DMS153 treated with DMSO at 0.1 percent for 48 hours (cell line): ENCODE measurements around the gene NDUFS5.
"Not testable (repeated sequence)": the region's sequence is repeated elsewhere in the genome, so short reads cannot be mapped to it uniquely, and the experiment has no call there.

ENCODE experiments used
- DNase-seq: peaks from one replicate; lab custom pipeline; 2025; ENCODE audit not compliant: unreplicated experiment; lab: John Stamatoyannopoulos, UW

NDUFS5 gene

GRCh38 chr1:39026051-39026865 is at the start of gene NDUFS5:
NDUFS5 (plus strand) TSS chr1:39026350; CDS start chr1:39028725, 2,375 bp downstream.
- peak; percentile 97 for DNase-seq

DNA sequence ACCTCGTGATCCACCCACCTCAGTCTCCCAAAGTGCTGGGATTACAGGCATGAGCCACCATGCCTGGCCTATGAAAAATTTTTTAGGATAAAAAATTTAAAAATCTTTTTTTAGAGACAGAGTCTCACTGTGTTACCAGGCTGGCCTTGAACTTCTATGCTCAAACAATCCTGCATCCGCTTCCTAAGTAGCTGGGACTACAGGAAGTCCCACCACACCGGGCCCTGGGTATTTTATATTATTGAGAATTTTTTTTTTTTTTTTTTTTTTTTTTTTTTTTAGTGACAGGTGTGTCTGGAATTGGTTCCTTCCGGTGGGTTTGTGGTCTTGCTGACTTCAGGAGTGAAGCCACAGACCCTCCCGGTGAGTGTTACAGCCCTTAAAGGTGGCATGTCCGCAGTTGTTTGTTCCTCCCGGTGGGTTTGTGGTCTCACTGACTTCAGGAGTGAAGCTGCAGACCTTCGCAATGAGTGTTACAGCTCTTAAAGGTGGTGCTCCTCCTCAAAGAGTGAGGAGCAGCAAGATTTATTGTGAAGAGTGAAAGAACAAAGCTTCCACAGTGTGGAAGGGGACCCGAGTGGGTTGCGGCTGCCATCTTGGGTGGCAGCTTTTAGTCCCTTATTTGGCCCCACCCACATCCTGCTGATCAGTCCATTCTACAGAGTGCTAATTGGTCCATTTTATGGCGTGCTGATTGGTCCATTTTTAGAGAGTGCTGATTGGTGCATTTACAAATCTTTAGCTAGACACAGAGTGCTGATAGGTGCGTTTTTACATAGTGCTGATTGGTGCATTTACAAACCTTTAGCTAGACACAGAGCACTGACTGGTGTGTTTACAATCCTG is 48.5 kb upstream of the NDUFS5 start:
- not testable (repeated sequence) for DNase-seq

DNA sequence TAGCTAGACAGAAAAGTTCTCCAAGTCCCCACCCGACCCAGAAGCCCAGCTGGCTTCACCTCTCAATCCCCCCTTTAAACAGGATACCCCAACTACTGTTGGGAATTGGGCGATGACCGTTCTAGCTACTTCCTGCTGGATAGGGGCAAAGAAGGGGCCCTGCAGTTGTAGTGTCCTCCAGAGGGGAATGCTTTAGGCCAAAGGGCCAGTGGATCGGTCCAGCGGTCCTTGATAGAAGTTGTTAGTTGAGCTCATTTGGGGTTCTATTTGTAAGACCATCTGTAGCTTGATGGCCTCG is 48.0 kb upstream of the NDUFS5 start:
- not testable (repeated sequence) for DNase-seq

- DNase-seq, result not testable (repeated sequence)
Observed at GRCh38 chr1:38979380-38979779, 46.8 kb upstream of the NDUFS5 start.

DNA sequence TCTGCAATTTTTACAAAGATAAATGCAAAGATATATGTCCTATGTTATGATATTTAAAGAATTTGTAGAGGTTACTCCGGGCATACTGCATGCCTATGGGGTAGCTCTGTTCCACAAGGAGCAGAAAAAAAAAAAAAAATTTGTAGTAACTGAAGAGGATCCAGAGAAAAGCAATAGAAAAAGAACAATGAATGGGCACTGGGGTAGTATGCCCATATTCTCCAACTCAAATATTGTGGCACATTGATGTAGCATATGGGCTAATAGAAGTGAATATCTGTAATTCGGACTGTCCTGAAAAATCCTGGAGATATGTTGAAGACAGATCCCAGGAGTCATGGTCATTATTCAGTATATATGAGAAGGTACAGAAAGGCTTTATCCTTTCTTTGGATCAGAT is 36.2 kb upstream of the NDUFS5 start:
- DNase-seq, result no peak

- no peak for DNase-seq
Observed at GRCh38 chr1:38990386-38990737, 35.8 kb upstream of the NDUFS5 start.

- peak; percentile 99 for DNase-seq
Observed at GRCh38 chr1:38990738-38991637, 35.2 kb upstream of the NDUFS5 start, which contains the start of gene AKIRIN1. AKIRIN1 (plus strand) TSS chr1:38991276; CDS start chr1:38991381, 105 bp downstream.

DNA sequence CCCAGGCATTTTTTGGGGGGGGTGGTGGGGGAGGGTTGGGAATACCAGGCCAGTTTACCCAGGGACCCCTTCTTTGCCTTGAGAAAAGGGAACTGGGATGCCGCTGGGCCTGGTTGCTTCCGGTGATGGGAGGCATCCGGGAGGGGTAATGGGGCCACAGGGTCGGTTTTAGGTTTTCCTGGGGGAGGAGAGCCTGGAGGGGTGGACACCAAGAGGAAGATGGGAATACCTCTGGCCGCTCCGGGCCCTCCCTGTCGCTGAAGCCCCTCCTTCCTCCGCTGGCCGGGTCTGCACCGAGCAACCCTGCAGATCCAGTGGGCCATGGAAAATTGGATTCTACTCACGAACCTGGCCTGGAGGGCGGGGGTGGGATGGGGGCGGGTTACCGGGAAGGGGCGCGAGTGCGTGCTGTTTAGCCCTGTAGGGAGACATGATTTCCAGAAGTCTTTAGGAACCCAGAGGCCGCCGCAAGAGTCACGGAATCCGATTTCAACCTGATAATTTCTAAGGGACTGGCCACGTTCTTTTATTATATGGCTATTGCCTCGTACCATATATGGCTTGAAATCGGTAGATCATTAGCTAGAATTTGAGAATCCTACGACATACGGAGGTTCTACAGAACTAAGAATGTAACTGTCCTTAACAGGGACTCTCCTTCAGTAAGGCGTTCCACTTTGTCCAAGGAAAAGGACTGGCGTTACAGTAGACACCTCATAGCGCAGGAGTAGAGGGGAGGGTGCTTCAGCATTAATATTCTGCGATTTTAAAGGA is 34.3 kb upstream of the NDUFS5 start:
- DNase-seq, result peak; percentile 30

DNA sequence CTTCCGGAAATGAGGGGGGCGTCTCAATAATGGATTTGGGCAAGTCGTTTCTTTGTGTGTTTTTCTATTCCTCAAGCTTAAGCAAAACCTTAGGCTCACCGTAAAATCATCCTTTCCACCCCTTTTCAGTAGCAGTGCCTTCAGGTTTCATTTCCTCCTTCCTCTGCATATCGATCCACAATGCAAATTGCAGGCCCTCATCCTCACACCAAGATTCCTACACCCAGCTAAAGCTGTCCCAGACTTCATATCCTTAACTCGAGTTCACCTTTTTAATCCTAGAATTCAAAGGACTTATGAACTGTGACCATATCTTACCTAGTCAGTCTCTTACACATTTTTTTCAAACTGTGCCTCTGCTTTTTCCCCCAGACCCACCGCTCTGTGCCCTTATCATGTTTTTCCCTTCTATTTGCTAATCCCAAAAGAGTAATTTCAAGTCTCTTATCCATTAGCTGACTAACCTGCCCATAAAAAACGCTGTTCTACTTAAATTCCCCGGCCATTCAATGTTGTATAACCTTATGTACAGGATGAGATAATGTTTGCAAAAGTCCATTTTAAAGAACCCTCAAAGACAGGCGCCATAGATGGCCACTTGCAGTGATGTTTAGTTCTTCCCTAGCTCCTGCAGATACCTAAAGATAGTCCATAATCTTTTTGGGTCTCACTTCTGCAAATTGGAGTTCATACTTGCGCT is 33.6 kb upstream of the NDUFS5 start:
- no peak for DNase-seq

DNA sequence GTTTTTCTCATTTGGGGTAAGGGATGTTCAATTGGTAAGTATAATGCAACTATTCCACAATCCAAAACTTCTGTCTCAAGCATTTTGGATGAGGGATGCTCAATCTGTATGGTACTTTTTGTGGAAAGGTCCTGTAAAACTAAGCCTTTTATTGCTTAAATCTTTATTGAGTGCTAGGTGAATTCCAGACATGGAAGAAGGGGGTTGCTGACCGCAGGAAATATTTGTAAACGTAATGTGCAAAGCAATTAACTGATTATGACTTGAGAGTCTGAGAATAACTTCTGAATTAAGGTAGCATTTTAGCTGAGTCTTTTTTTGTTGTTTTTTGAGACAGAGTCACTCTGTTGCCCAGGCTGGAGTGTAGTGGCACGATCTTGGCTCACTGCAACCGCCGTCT is 32.0 kb upstream of the NDUFS5 start:
- DNase-seq, result no peak

- no peak for DNase-seq
Observed at GRCh38 chr1:38997034-38997900, 28.9 kb upstream of the NDUFS5 start.

DNA sequence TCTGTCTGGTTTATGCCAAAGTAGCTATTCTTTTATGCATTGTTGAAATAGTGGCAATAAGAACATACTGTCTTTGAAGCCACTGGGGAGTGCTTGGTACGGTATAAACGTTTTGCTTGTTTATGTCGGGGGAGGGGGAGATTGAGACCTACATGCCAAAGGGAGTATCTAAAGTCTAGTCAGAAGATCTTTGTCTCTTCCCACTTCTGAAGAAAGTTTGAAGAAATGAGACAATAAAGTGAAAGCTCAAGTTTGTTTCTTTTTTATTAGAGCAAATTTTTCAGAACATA is 28.3 kb upstream of the NDUFS5 start:
- no peak for DNase-seq

GRCh38 chr1:39001516-39002421 is 24.4 kb upstream of the NDUFS5 start:
- no peak for DNase-seq

- DNase-seq, result no peak
Observed at GRCh38 chr1:39003281-39003680, 22.9 kb upstream of the NDUFS5 start.

- DNase-seq, result no peak
Observed at GRCh38 chr1:39003794-39004193, 22.4 kb upstream of the NDUFS5 start.

GRCh38 chr1:39006287-39006686 is 19.9 kb upstream of the NDUFS5 start:
- DNase-seq, result no peak

DNA sequence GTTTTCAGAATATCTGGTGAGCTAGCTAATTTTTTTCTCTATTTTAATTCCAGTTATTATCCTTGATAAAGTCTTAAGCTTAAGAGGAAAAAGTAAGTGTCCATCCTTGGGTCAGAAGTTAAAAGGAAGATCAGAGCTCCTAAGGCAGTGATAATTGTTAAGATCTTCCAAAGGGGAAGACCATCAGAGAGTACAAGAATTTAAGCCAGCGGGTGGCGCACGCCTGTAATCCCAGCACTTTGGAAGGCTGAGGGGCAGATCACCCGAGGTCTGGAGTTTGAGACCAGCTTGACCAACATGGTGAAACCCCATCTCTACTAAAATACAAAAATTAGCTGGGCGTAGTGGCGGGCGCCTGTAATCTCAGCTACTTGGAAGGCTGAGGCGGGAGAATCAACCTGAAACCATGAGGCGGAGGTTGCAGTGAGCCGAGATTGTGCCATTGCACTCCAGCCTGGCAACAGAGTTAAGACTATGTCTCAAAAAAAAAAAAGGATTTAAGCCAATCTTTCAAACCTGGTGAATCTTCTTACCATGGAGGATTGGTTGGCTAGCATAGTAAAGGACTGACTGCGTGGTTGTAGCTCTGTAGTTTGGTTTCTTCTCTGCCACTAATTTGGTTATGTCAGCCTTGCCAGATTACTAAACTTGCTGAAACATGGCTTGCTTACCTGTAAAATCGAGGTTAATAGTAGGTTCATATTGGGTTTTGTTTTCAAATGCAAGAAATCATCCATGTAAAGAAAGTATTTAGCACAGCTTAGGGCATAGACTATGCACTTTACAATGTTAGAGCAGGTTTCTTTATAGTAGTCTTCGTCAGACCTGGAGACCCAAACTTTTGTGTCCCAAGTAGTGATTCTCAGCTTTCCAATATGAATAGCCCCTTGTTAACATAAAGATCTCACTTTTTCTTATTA is 19.2 kb upstream of the NDUFS5 start:
- DNase-seq, result no peak
